ENCODE measurements around the gene GMPPA.

GMPPA gene

DNA sequence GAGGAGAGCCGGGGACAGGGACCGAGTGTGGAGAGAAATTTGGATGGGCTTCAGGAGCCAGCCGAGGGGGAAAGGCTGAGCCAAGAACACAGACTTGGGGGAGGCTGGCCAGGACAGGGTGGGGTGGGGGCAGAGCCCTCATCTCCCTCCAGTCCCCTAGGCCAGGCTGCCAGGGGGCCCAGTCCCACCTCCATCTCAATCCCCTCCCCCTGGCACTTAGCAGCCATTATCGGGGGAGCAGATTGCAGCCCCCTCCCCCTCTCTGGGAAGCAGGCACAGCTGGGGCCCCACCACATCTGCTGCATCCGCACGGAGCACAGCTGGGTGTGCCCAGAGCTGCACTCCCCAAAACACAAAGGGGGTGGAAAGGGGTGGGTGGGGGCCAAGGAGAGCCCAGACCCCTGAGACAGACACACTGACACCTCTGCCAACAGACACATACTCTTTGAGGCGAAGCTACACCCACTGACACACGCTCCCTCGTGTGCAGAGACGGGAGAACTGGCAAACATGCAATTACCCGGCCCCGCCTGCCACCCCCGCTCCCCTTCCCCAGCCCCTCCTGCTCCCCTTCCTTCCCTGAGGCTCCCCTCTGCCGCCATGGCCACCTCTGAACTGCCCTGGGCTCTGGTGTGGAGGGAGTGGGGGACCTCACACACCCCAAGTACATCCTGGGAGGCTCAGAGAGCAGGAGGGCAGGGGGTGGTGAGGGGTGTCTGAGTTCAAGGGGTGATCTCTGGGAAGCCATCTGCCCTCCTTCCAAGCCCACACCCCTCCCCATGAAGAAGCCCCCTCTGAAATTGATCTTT is 10.5 kb downstream of the GMPPA start:
- Mint-ChIP-seq H3K27me3 (peaks cover 66% of the 10 kb centered on the region), H3K4me1 (peaks cover 13% of the 10 kb centered on the region), H3K9me3 (no peaks in the 10 kb centered on the region), H3K4me3 (no peak overlapping the region), H3K27ac (no peak overlapping the region), H3K36me3 (peaks cover 3% of the 10 kb centered on the region)
- no peak for DNase-seq
- CTCF ChIA-PET, result interaction anchor here (0.6 to 3.6 kb wide), 14 partner anchors 8 to 1751 kb away, joined by 3 to 25 read pairs (median 8); partner anchors contain the start of gene GMPPA

- Mint-ChIP-seq H3K9me3 (no peaks in the 10 kb centered on the region), H3K4me3 (no peak overlapping the region), H3K4me1 (peaks cover 13% of the 10 kb centered on the region), H3K36me3 (peaks cover 3% of the 10 kb centered on the region), H3K27me3 (peaks cover 74% of the 10 kb centered on the region), H3K27ac (no peak overlapping the region)
- peak; percentile 68 for DNase-seq
- CTCF ChIA-PET, result interaction anchor here (0.6 to 3.6 kb wide), 13 partner anchors 9 to 1751 kb away, joined by 3 to 25 read pairs (median 8); partner anchors contain the start of gene GMPPA
Measured at GRCh38 chr2:219509780-219510511, 11.3 kb downstream of the GMPPA start.

DNA sequence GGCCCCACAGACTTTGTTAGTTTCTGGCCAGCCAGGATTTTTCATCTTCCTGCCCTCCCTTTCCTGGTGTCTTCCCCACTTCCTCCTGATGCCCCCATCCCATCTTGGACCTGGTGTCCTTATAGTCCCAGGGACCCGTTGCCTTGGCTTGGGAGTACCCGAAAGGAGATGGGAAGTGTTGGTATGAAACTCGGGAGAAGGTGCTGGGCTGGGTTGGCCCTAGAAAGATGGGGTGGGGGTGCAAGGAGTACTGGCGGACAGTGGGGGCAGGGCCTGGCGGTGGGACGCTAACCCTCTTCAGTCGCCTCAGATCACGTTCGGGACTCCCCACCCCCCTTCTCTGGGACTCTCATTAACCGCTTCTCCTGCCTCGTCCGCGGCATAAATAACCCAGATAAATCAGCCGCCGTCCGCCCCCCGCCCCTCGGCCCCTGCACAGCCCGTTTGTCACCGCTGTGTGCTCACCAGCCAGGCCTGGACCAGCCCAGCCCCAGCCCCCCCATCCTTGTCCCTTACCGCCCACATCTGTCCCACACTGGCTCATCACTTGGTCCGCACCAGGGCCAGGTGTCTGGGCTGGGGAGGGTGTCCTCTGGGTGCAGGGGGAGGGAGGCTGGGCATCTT is 11.9 kb downstream of the GMPPA start:
- no peak for DNase-seq
- Mint-ChIP-seq H3K27me3 (peaks cover 81% of the 10 kb centered on the region), H3K4me1 (peaks cover 13% of the 10 kb centered on the region), H3K36me3 (peaks cover 3% of the 10 kb centered on the region), H3K9me3 (no peaks in the 10 kb centered on the region), H3K27ac (no peak overlapping the region), H3K4me3 (no peak overlapping the region)
- CTCF ChIA-PET, result interaction anchor here (0.9 to 3.6 kb wide), 10 partner anchors 8 to 33 kb away, joined by 3 to 25 read pairs (median 8); a partner anchor contains a TSS

- DNase-seq, result no peak
- CTCF ChIA-PET, result interaction anchor here (0.7 to 3.6 kb wide), 6 partner anchors 10 to 18 kb away, joined by 3 to 25 read pairs (median 6); a partner anchor contains a TSS
- Mint-ChIP-seq H3K9me3 (no peaks in the 10 kb centered on the region), H3K4me1 (peaks cover 13% of the 10 kb centered on the region), H3K36me3 (peaks cover under 1% of the 10 kb centered on the region), H3K27me3 (peaks cover 92% of the 10 kb centered on the region), H3K4me3 (no peak overlapping the region), H3K27ac (no peak overlapping the region)
Measured at GRCh38 chr2:219511547-219512325, 13.0 kb downstream of the GMPPA start.

GRCh38 chr2:219512524-219513216 is 14.0 kb downstream of the GMPPA start:
- DNase-seq, result no peak
- H3K27ac Mint-ChIP-seq, result no peak overlapping the region
- CTCF ChIA-PET, result interaction anchor here (1.1 to 2.2 kb wide), 2 partner anchors 12 to 17 kb away, joined by 3 to 6 read pairs; no protein-coding TSS in a partner anchor
- peaks cover 100% of the 10 kb centered on the region for H3K27me3 Mint-ChIP-seq
- H3K4me3 Mint-ChIP-seq, result no peak overlapping the region
- H3K36me3 Mint-ChIP-seq, result no peaks in the 10 kb centered on the region
- peaks cover 13% of the 10 kb centered on the region for H3K4me1 Mint-ChIP-seq
- H3K9me3 Mint-ChIP-seq, result no peaks in the 10 kb centered on the region

DNA sequence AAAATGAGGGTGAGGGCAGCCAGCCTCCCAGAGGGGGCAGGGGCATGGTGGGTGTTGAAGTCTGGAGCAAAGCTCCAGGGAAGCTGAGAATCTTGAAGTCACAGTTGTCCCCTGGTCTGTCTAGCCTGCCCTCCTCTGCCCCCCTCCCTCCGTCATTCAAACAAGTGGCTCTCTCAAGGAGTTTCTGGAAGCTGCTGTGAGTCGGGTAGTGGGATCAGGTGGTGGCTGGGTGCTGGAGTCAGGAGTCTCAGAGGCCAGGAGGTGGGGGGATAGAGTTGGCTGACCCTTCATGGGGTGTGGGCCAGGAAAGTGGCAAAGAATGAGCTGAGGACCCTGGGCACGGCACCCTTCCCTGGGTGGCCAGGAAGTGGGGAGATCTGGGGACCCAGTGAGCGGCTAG is 15.1 kb downstream of the GMPPA start:
- CTCF ChIA-PET, result interaction anchor here (0.7 to 1.1 kb wide), 2 partner anchors 13 to 18 kb away, joined by 3 read pairs; a partner anchor contains a TSS
- H3K27me3 Mint-ChIP-seq, result peaks cover 100% of the 10 kb centered on the region
- no peak for DNase-seq
- no peak overlapping the region for H3K27ac Mint-ChIP-seq
- H3K36me3 Mint-ChIP-seq, result no peaks in the 10 kb centered on the region
- no peaks in the 10 kb centered on the region for H3K9me3 Mint-ChIP-seq
- no peak overlapping the region for H3K4me3 Mint-ChIP-seq
- H3K4me1 Mint-ChIP-seq, result peaks cover 13% of the 10 kb centered on the region

DNA sequence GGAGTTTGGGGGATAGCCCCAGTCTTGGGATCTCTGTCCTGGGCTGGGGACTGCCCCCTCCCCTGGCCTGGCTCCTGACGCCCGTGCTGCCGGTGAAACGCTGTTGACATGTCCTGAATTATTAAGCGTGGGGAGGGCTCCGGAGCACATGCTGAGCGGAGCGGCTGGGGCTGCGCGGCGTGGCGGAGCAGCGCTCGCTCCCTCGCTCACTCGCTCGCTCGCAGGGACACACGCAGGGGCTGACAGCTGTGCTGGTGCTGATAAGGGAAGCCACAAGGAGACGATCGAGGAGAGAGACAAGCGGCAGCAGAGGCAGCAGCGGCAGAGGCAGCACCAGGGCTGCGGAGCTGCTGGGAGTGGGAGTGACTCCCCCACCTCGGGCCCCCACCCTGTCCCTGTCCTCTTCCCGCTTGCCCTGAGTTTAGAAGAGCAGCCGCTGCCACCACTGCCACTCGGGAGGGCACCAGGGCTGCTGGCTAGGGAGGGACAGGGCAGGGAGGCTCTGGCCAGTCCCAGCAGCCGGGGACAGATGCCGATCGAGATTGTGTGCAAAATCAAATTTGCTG is 15.6 kb downstream of the GMPPA start, which contains the start of gene ASIC4:
Gene ASIC4, plus strand, starts transcription at position 287 of the 566 bp plus-strand sequence. Its CDS starts 243 bp downstream, at position 530.
- H3K4me3 Mint-ChIP-seq, result no peak within 1 kb of the TSS
- no peak within 1 kb of the TSS for H3K27ac Mint-ChIP-seq
- no peaks in the 10 kb centered on the region for H3K36me3 Mint-ChIP-seq
- H3K9me3 Mint-ChIP-seq, result no peaks in the 10 kb centered on the region
- CTCF ChIA-PET, result interaction anchor here (0.7 kb wide), 1 partner anchor 19 kb away, joined by 3 read pairs; a partner anchor contains a TSS
- peaks cover 96% of the 10 kb centered on the region for H3K27me3 Mint-ChIP-seq
- no peak for DNase-seq
- H3K4me1 Mint-ChIP-seq, result peaks cover 13% of the 10 kb centered on the region

DNA sequence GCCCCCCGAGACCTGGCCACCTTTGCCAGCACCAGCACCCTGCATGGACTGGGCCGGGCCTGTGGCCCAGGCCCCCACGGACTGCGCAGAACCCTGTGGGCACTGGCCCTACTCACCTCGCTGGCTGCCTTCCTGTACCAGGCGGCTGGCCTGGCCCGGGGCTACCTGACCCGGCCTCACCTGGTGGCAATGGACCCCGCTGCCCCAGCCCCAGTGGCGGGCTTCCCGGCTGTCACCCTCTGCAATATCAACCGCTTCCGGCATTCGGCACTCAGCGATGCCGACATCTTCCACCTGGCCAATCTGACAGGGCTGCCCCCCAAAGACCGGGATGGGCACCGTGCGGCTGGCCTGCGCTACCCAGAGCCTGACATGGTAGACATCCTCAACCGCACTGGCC is 16.1 kb downstream of the GMPPA start:
- Mint-ChIP-seq H3K9me3 (no peaks in the 10 kb centered on the region), H3K27ac (no peak overlapping the region), H3K27me3 (peaks cover 96% of the 10 kb centered on the region), H3K4me3 (no peak overlapping the region), H3K4me1 (peaks cover 10% of the 10 kb centered on the region), H3K36me3 (no peaks in the 10 kb centered on the region)
- DNase-seq, result no peak
- CTCF ChIA-PET, result no interaction called here

DNA sequence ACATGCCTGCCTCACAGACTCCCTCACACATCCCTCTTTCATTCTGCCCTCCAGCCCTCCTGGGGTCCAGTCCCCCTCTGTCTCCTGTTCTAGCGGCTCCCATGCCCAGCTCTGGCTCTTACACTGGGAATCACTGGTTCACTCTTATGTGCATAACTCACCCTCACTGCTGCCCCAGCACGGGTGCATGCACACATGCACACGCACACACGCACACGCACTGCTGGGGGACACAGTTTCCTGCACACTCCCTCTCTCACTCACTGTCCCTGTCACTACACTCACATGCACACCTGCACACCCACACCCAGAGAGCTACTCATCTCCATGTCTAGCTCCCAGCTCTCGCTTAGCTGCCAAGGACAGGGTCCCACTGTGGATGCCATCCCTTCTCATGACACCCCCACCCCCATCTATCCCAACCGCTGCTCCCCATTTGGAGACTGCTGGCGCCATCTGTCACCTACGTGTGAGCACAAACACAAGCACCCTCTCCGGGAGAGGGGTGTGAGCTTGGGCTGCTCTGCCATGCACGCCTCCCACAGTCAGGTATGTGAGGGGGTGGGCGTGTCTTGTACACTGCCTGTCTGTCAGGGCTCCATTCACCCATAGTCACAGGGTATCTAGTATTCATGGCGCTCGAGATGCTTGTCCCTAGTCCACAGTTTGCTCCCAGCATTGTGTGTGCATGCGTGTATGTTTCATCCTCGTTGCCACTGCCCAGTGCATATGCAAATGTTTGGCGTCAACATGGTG is 17.4 kb downstream of the GMPPA start:
- DNase-seq, result no peak
- H3K36me3 Mint-ChIP-seq, result no peaks in the 10 kb centered on the region
- no peak overlapping the region for H3K27ac Mint-ChIP-seq
- peaks cover 96% of the 10 kb centered on the region for H3K27me3 Mint-ChIP-seq
- H3K9me3 Mint-ChIP-seq, result no peaks in the 10 kb centered on the region
- CTCF ChIA-PET, result interaction anchor here (1.0 kb wide), 2 partner anchors 14 to 16 kb away, joined by 3 to 4 read pairs; no protein-coding TSS in a partner anchor
- no peak overlapping the region for H3K4me3 Mint-ChIP-seq
- peaks cover 4% of the 10 kb centered on the region for H3K4me1 Mint-ChIP-seq

- Mint-ChIP-seq H3K27ac (no peak overlapping the region), H3K36me3 (no peaks in the 10 kb centered on the region), H3K4me1 (peaks cover 4% of the 10 kb centered on the region), H3K4me3 (no peak overlapping the region), H3K9me3 (no peaks in the 10 kb centered on the region), H3K27me3 (peaks cover 96% of the 10 kb centered on the region)
- CTCF ChIA-PET, result interaction anchor here (0.6 to 1.2 kb wide), 3 partner anchors 17 to 370 kb away, joined by 3 read pairs; no protein-coding TSS in a partner anchor
- no peak for DNase-seq
Measured at GRCh38 chr2:219516888-219517287, 18.2 kb downstream of the GMPPA start.

DNA sequence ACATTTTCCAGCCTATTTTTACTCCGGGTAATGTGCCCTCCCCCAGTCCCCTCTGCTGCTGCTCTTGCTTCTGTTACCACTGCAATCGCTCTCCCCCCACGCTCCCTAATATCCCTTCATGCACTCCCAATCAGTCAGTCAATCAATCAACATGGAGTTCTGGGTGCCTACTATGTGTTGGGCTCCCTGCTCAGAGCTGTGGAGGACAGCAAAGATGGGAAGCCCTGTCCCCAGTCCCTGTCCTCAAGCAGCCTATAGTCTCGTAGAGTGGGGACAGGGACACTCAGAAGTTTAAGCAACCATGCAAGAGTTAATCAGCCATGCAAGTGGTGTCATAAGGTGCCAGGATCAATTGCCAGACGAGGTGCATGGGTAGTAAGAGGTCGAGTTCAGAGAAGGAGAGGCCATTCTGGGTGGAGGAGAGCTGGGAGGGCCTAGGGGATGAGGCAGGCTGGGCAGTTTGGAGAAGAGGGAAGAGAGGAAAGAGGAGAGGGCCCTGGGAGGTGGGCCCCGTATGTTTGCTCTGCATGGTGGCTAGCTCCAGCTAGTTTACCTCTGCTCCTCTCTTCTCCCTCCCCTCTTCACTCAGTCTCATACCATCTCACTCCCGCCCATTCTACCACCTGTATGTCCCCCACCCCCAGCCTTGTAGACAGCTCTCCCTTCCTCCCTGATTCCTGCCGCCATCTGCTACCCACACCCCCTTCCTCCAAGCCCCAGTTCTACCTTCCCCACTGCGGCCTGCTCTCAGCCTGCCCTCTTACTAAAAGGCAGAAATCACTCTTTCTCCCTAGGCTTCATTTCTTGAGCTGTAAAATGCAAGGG is 19.5 kb downstream of the GMPPA start:
- DNase-seq, result no peak
- Mint-ChIP-seq H3K4me1 (peaks cover 6% of the 10 kb centered on the region), H3K27me3 (peaks cover 96% of the 10 kb centered on the region), H3K9me3 (no peaks in the 10 kb centered on the region), H3K4me3 (no peak overlapping the region), H3K36me3 (no peaks in the 10 kb centered on the region), H3K27ac (no peak overlapping the region)
- CTCF ChIA-PET, result interaction anchor here (1.2 to 3.1 kb wide), 4 partner anchors 9 to 25 kb away, joined by 3 to 25 read pairs (median 6); a partner anchor contains a TSS

Measured in activated naive CD4-positive, alpha-beta T cell treated with anti-CD3 and anti-CD28 coated beads, Interleukin-2, amount 10 ng/mL, durations not matched to agents 7 days and 5 days (primary cell).